DOHH2 (cell line): ENCODE data around the gene LHFPL6.

Experiments used
- EZH2phosphoT487 ChIP-seq: fragments of 200-600 bp; sonication (generic); IDR thresholded peaks from 2 replicates; pipeline ENCODE4 v1.6.1; 2017; ENCODE audit warnings: borderline replicate concordance, mild to moderate bottlenecking, antibody characterized with exemption, low read length, moderate library complexity, mixed read lengths
- TF ChIP-seq, protein P1 (sequence below): fragments of 200-600 bp; sonication (generic); IDR thresholded peaks from one replicate; pipeline ENCODE4 v1.5.1; 2014; ENCODE audit warnings: antibody characterized with exemption, mild to moderate bottlenecking, low read depth, low read length; ENCODE audit not compliant: poor library complexity, severe bottlenecking

DNA sequence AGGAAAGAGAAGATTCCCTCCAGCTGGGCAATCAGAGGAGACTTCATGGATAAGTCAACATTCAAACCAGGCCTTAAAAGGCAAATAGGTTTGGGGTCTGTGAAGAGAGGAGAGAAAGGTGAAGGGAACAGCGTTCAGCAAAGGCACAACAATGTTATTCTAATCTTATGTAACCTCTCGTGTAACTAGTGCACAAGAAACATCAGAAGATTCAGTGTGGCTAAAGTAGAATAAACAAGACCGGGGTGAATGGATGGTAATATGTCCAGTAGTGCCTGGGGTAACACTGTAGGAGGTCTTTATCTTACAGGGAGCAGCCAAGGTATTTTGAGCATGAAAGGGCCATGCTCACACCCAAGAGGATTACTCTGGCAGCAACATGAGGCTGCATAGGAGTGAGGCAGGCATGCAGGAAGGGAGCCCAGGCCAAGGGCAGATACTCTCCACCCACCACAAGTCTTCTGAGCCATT, 24.1 kb downstream of the LHFPL6 start:
- TF ChIP-seq, protein P1, sequence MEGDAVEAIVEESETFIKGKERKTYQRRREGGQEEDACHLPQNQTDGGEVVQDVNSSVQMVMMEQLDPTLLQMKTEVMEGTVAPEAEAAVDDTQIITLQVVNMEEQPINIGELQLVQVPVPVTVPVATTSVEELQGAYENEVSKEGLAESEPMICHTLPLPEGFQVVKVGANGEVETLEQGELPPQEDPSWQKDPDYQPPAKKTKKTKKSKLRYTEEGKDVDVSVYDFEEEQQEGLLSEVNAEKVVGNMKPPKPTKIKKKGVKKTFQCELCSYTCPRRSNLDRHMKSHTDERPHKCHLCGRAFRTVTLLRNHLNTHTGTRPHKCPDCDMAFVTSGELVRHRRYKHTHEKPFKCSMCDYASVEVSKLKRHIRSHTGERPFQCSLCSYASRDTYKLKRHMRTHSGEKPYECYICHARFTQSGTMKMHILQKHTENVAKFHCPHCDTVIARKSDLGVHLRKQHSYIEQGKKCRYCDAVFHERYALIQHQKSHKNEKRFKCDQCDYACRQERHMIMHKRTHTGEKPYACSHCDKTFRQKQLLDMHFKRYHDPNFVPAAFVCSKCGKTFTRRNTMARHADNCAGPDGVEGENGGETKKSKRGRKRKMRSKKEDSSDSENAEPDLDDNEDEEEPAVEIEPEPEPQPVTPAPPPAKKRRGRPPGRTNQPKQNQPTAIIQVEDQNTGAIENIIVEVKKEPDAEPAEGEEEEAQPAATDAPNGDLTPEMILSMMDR, result no peak
- TF ChIP-seq EZH2phosphoT487, result no peak
